ENCODE results near the gene FOCAD. TPM values are rescaled to one million over a fixed set of nuclear protein-coding genes. Genes with fewer than 3 reads are reported as not detected.
"Not testable (repeated sequence)": the region's sequence is repeated elsewhere in the genome, so short reads cannot be mapped to it uniquely, and the experiment has no call there.

Gene FOCAD
- total RNA-seq (ENCODE audit: insufficient read depth, low replicate concordance), result 52.5 TPM

DNA sequence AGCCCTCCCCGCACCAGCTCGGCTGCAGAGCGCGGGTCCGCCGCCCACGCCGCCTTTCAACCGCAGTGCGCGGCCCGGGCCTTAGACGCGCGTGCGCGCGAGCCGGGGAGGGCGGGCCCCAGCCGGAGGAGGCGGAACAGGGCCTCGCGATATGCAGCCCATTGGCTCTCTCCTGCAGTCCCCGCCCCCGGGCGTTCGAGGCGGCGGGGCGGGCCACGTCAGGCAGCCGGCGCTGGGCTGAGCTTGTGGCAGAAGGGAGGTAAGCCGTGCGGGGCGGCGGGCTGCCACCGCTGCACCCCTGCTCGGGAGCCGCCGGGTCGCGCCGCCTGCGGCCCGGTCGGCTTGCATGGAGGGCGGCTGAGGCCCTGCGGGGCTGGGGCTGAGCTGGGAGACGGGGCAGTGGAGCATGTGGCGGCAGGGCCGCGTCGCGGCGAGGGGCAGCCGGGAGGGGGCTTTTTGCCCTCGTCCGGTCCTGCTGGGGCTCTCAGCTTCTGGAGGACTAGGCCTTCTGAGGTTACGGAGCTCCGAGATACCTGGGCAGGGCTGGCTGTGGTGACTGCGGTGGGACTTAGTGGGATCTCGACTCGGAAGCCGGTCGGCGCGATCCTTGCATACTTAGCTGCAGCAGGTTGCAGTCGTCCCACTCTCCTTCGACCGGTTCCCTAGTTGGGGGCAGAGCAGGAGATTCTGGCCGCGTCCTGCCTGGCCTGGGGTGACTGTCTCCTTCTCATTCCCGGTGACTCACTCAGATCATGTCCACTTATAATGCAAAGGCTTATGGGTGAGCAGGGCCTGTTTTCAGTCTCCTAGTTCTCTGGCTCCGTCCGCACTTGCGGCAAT lies at the start of gene FOCAD:
Gene FOCAD (plus strand): TSS at position 225 of the 840 bp plus-strand sequence. CDS start 31,095 bp downstream, outside the sequence.
- DNase-seq (ENCODE audit: low spot score), result peak; percentile 98

DNA sequence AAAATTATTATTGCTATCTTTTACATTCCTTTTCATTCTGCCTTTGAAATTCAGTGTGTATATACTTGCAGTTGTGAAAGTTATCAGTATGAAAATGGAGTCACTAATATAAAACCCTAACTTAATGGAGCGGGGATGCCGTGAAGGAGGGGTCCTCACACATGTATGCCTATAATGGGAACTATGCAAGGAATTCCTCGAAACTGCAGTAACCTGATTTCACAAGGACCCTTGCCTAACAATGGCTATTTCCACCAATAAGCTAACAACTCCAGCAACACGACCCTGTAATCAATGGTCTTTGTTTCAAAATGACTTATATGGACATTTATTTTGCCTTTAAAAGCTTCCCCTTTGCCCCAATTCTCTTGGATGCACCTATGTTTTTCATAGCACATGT lies 49.2 kb upstream of the FOCAD start:
- DNase-seq (ENCODE audit: low spot score), result no peak

GRCh38 chr9:20636888-20637440 lies 47.1 kb upstream of the FOCAD start:
- peak; percentile 93 for DNase-seq (ENCODE audit: low spot score)

DNA sequence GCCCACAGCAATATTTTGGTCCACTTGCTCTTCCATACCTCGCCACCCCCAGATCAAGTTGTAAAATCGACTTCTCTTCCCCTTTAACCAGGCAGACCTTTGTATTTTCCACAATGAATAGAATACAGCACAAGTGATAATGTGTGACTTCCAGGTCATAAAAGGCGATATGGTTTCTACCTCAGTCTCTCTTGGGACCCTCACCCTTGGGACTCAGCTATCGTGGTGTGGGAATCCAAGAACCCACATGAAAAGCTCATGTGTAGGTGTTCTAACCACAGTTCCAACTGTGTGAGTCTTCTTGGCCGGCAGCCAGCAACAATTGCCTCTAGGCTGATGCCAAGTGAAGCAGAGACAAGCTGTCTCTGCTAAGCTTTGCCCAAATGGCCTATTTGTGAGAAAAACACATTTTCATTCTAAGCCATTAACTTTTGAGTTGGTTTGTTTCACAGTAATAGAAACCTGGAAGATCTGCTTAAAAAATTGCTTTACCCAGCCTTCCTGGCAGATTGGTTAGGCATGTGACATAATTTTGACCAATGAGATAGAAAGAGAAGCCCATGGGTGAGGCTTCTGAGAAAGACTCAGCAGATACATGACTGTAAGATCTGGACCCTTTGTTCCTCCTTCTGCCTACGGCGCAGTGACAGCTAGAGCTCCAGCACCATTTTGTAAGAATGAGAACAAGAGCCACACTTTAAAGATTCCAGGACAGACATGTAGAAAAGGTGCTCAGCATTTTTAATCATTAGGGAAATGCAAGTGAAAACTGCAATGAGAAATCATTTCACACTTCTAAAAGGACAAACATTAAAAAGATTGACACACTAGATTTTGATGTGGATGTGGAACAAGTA lies 43.5 kb upstream of the FOCAD start:
- DNase-seq (ENCODE audit: low spot score), result peak; percentile 35

- no peak for DNase-seq (ENCODE audit: low spot score)
Measured at GRCh38 chr9:20642045-20642444, 42.0 kb upstream of the FOCAD start.

- DNase-seq (ENCODE audit: low spot score), result no peak
Measured at GRCh38 chr9:20643660-20644059, 40.4 kb upstream of the FOCAD start.

GRCh38 chr9:20646656-20647055 lies 37.4 kb upstream of the FOCAD start:
- DNase-seq (ENCODE audit: low spot score), result no peak

DNA sequence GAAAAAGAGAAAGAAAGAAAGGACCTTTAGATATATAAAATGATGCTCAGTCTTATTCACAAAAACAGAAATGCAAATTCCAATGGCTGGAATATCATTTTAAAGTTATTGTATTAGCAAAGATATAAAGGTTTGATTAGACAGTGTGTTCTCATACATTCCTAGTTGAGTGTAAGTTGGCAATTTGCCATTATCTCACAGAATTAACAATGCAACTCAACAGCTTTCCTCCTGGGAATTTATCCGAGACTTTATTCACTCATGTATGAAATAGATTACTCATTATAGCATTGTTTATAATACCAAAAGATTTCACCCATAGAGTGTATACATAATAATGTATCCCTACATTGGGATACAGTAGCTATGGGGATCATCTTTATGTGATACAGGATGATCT lies 34.7 kb upstream of the FOCAD start:
- DNase-seq (ENCODE audit: low spot score), result no peak

DNA sequence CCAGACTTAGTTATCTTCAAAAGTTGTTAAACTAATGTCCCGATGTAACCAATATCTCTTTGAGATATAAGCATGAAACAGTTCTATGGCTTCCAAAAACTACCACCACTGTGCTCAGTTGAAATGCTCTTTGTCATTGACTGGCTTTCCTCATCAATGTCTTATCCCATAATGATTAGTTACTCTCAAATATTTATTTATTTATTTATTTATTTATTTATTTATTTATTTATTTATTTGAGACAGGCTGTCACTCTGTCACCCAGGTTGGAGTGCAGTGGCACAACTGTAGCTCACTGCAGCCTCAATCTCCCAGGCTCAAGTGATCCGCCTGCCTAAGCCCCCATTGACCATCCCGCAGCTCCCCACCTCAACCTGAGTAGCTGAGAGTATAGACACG lies 33.7 kb upstream of the FOCAD start:
- DNase-seq (ENCODE audit: low spot score), result no peak

- no peak for DNase-seq (ENCODE audit: low spot score)
Measured at GRCh38 chr9:20650750-20651299, 33.2 kb upstream of the FOCAD start.

DNA sequence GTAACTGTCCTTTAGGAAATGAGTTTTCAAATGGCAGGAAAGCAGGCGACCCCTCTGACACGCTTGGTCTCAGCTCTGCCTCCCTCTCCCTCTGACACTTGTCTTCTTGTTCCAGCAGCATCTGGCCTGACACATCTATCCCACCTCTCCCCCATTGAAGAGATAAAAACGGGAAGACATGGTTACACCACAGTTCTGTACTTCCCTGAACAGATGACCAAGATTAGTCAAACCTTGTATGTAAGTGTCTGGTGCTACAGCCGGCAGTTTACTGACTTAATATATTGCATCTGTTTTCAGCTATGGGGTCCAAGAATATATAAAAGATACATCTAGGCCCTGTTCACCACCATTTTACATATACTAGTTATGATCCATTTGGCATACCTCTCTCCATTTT lies 32.1 kb upstream of the FOCAD start:
- no peak for DNase-seq (ENCODE audit: low spot score)

- not testable (repeated sequence) for DNase-seq (ENCODE audit: low spot score)
Measured at GRCh38 chr9:20658246-20658667, 25.8 kb upstream of the FOCAD start.

DNA sequence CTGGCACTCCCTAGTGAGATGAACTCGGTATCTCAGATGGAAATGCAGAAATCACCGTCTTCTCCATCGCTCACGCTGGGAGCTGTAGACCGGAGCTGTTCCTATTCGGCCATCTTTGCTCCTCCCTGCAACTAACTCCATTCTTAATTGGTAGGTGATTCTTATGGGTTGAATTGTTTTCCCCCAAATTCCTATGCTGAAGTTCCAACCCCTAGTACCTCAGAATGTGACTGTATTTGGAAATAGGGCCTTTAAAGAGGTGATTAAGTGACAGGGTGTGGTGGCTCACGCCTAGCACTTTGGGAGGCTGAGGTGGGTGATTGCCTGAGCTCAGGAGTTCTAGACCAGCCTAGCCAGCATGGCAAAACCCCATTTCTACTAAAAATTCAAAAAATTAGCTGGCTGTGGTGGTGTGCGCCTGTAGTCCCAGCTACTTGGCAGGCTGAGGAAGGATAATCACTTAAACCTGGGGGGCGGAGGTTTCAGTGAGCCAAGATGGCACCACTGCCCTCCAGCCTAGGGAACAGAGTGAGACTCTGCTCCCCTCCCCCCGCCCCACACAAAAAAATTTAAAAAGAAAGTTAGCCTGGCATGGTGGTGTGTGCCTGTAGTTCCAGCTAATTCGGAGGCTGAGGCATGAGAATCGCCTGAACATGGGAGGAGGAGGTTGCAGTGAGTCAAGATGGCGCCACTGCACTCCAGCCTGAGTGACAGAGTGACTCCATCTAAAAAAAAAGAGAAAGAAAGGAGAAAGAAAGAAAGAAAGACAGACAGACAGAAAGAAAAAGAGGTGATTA lies 25.2 kb upstream of the FOCAD start:
- no peak for DNase-seq (ENCODE audit: low spot score)

DNA sequence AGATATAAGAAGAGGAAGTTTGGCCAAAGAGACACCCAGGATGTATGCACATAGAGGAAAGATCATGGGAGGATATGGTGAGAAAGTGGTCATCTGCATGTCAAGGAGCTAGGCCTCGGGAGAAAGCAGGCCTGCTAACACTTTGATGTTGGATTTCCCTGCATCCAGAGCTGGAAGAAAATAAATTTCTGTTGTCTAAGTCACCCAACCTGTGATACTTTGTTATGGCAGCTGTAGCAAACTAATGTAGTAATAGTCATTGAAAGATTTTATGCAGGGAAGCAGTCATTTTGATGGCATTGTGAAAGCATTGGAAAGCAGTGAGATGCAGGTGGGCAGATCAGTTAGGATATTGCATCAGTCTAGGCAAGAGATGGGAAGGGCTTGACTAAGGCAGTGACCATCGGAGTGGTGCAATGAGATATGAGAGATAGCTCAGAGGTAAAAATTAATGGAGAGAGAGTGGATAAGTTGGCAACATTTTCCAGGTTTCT lies 24.5 kb upstream of the FOCAD start:
- no peak for DNase-seq (ENCODE audit: low spot score)

GRCh38 chr9:20662156-20662555 lies 21.9 kb upstream of the FOCAD start:
- no peak for DNase-seq (ENCODE audit: low spot score)

GRCh38 chr9:20663133-20663532 lies 20.9 kb upstream of the FOCAD start:
- no peak for DNase-seq (ENCODE audit: low spot score)

DNA sequence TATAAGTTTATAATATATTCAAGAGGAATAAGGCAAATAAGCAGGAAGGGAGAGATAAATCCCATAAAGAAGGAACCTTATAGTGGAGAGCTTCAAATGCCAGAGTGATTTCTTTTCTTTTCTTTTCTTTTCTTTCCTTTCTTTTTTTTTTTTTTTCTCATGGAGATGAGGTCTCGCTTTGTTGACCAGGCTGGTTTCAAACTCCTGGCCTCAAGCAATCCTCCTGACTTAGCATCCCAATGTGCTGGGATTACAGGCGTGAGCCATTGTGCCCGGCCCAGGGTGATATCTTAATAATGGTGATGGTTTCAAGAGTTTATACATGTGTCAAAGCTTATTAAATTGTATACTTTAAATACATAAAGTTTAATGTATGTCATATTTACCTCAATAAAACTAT lies 19.6 kb upstream of the FOCAD start:
- no peak for DNase-seq (ENCODE audit: low spot score)

- DNase-seq (ENCODE audit: low spot score), result no peak
Measured at GRCh38 chr9:20670395-20670794, 13.7 kb upstream of the FOCAD start.

DNA sequence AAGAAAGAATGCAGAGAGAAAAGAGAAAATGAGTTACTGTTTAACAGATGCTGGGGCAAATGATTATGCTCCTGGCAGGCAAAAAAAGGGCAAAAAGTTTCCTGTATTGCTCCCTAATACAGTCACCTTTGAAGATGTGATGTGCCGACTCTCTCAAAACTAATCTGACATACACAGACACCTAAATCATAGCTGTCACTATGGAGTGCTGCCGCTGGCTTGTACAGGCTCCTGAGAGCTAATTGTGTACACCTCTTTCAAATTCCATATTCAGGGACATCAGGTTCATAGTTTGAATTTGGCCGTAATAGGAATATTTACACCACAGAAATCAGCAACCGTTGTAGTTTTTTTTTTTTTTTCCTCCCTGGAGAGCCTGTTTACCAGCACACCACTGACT lies 12.4 kb upstream of the FOCAD start:
- no peak for DNase-seq (ENCODE audit: low spot score)

GRCh38 chr9:20673537-20673936 lies 10.5 kb upstream of the FOCAD start:
- DNase-seq (ENCODE audit: low spot score), result not testable (repeated sequence)

- no peak for DNase-seq (ENCODE audit: low spot score)
Measured at GRCh38 chr9:20681467-20681866, 2.6 kb upstream of the FOCAD start.
